HG02852 (cell line): ENCODE measurements around the gene NUP133.
"Not testable (repeated sequence)": the region's sequence is repeated elsewhere in the genome, so short reads cannot be mapped to it uniquely, and the experiment has no call there.

Source experiments
- ATAC-seq: cut with Tn5 transposase; IDR thresholded peaks from one replicate; pipeline ENCODE4 v1.9.1; 2021; ENCODE audit warnings: mild to moderate bottlenecking, moderate library complexity; ENCODE audit not compliant: unreplicated experiment

Gene NUP133

DNA sequence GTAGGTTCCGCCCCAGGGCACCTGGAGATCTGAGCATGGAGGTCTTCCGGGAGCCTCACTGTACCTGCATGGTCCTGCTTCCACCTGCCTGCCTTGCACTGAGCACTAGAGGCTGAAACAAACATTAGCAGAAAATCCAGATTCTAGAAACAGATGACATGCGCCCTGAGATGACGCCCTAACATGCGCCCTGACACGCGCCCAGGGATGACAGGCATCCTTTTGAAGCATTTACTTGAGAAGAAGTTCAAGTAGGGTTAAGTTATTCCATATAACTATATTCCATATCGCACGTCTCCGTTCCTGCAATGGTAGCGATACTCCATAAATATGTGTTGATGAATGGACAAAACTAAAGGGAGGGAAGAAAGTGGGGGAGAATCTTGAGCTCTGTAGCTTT lies 87.9 kb downstream of the NUP133 start:
- no peak for ATAC-seq

- not testable (repeated sequence) for ATAC-seq
These were observed 89.6 kb downstream of the NUP133 start for GRCh38 chr1:229418586-229418985.

GRCh38 chr1:229412810-229413209 lies 95.3 kb downstream of the NUP133 start:
- not testable (repeated sequence) for ATAC-seq

DNA sequence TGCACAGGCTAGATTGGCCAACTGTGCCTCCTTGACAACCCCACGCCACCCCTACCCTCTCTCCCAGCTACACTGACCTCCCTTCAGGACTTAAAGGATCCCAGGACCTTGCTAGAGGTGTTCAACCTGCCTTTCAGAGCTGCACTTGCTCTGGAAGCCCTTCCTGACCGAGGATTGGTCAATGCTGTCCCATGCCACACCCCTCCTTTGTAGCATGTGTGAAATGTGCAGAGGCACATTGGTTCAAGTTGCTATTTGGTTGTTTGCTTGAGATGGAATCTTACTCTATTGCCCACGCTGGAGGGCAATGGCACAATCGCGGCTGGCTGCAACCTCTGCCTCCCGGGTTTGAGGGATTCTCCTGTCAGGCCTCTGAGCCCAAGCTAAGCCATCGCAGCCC lies 96.1 kb downstream of the NUP133 start:
- ATAC-seq: no peak

- ATAC-seq: no peak
These were observed 96.6 kb downstream of the NUP133 start for GRCh38 chr1:229411434-229412055.

GRCh38 chr1:229410692-229411433 lies 97.3 kb downstream of the NUP133 start:
- ATAC-seq: no peak

GRCh38 chr1:229410370-229410691 lies 97.8 kb downstream of the NUP133 start:
- ATAC-seq: no peak

GRCh38 chr1:229409616-229410369 lies 98.3 kb downstream of the NUP133 start:
- ATAC-seq: no peak

GRCh38 chr1:229408458-229409037 lies 99.6 kb downstream of the NUP133 start:
- ATAC-seq: no peak

- no peak for ATAC-seq
These were observed 100.7 kb downstream of the NUP133 start for GRCh38 chr1:229407206-229408026.

- ATAC-seq: no peak
These were observed 101.3 kb downstream of the NUP133 start for GRCh38 chr1:229406798-229407197.

GRCh38 chr1:229403573-229403972 lies 104.6 kb downstream of the NUP133 start:
- no peak for ATAC-seq

- no peak for ATAC-seq
These were observed 105.1 kb downstream of the NUP133 start for GRCh38 chr1:229402993-229403392.

DNA sequence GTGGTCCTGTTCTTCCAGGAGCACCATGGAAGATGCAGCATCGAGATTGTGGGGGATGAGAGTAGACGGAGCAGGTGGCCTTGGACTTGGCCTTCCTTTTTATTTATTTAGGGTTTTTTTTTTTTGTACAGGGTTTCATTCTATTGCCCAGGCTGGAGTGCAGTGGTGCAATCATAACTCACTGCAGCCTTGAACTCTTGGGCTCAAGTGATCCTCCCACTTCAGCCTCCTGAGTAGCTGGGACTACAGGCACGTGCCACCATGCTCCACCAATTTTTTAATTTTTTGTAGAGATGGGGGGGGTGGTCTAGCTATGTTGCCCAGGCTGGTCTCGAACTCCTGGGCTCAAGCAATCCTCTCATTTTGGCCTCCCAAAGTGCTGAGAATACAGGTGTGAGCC lies 105.8 kb downstream of the NUP133 start:
- ATAC-seq: not testable (repeated sequence)

- no peak for ATAC-seq
These were observed 110.4 kb downstream of the NUP133 start for GRCh38 chr1:229397762-229398161.

GRCh38 chr1:229396585-229397206 lies 111.4 kb downstream of the NUP133 start:
- no peak for ATAC-seq

GRCh38 chr1:229394517-229394916 lies 113.6 kb downstream of the NUP133 start:
- not testable (repeated sequence) for ATAC-seq

DNA sequence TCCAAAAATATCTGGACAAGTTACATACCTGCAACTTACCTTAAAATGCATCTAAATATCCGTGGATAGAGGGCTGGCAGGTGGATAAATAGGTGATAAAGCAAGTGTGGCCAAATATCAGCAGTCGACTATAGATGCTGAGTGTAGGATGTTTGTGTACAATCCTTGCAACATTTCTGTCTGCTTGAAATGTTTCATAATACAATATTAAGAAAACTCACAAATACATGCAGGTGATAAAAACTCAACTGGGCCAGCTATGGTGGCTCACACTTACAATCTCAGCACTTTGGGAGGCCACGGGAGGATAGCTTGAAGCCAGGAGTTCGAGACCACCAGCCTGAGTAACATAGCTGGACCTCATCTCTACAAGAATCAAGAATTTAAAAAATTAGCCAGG lies 115.2 kb downstream of the NUP133 start:
- no peak for ATAC-seq
